Activated T-helper 1 cell treated with Interleukin-2 at 50 U/mL for 16 hours (primary cell): Measurements from ENCODE around the gene SEPTIN3.

Source experiments
- DNase-seq: peaks from one replicate; pipeline ENCODE4 v3.0.0-alpha.2; 2020; ENCODE audit warnings: low read depth

Gene SEPTIN3

GRCh38 chr22:41969110-41969646 lies at the start of gene SEPTIN3:
SEPTIN3 (plus strand) TSS chr22:41969443; CDS start chr22:41971493, 2,050 bp downstream.
- no peak for DNase-seq

- DNase-seq = no peak
These were observed 48.8 kb upstream of the SEPTIN3 start for GRCh38 chr22:41920271-41920976.

- DNase-seq = no peak
These were observed 46.9 kb upstream of the SEPTIN3 start for GRCh38 chr22:41922328-41922727.

- no peak for DNase-seq
These were observed 46.2 kb upstream of the SEPTIN3 start for GRCh38 chr22:41922940-41923594.

- no peak for DNase-seq
These were observed 45.5 kb upstream of the SEPTIN3 start for GRCh38 chr22:41923595-41924276.

- peak; percentile 69 for DNase-seq
These were observed 43.3 kb upstream of the SEPTIN3 start for GRCh38 chr22:41925783-41926460.

GRCh38 chr22:41927813-41928212 lies 41.4 kb upstream of the SEPTIN3 start:
- no peak for DNase-seq

- no peak for DNase-seq
These were observed 40.4 kb upstream of the SEPTIN3 start for GRCh38 chr22:41928593-41929417.

GRCh38 chr22:41929418-41929810 lies 39.8 kb upstream of the SEPTIN3 start:
- no peak for DNase-seq

GRCh38 chr22:41931701-41932269 lies 37.5 kb upstream of the SEPTIN3 start:
- DNase-seq = no peak

- DNase-seq = no peak
These were observed 36.9 kb upstream of the SEPTIN3 start for GRCh38 chr22:41932353-41932752.

GRCh38 chr22:41933411-41934177 lies 35.6 kb upstream of the SEPTIN3 start:
- no peak for DNase-seq

GRCh38 chr22:41934284-41935014 lies 34.8 kb upstream of the SEPTIN3 start:
- DNase-seq = no peak

GRCh38 chr22:41935015-41935351 lies 34.3 kb upstream of the SEPTIN3 start:
- DNase-seq = no peak

GRCh38 chr22:41935509-41935908 lies 33.7 kb upstream of the SEPTIN3 start:
- no peak for DNase-seq

- DNase-seq = no peak
These were observed 32.4 kb upstream of the SEPTIN3 start for GRCh38 chr22:41936894-41937169.

GRCh38 chr22:41939981-41940831 lies 29.0 kb upstream of the SEPTIN3 start:
- DNase-seq = peak; percentile 85

- DNase-seq = peak; percentile 76
These were observed 28.1 kb upstream of the SEPTIN3 start for GRCh38 chr22:41940832-41941765.
